EH (cell line): ENCODE data around the gene CCDC170.
A peak's percentile ranks its signal among the peaks of the same experiment; 100 is the strongest.
"Not testable (repeated sequence)": the region's sequence is repeated elsewhere in the genome, so short reads cannot be mapped to it uniquely, and the experiment has no call there.

Source experiments
- DNase-seq: peaks from one replicate; pipeline ENCODE4 v3.0.0-alpha.2; 2015; ENCODE audit warnings: low read depth

Gene CCDC170

GRCh38 chr6:151494235-151494935, 568 bp downstream of the CCDC170 start:
- DNase-seq: peak; percentile 36

DNA sequence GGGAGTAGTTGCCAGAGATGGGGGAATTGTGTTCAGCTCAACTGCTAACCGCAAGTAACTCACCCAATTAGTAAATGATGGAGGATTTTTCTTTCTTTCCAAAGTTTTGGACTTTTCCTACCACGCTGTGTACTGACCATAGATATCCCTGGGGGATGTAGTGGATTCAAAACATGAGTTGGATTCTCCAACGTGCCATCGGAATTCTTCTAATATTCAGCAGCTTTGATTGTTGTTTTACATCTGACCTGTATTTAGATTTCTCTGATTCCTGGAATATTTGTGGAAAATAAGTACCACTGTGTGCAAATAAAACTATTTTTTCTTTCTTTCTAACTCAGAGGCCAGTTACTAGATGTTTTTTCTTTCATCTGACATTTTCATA, 1.1 kb downstream of the CCDC170 start:
- DNase-seq: peak; percentile 40

- no peak for DNase-seq
These were observed 1.6 kb downstream of the CCDC170 start for GRCh38 chr6:151495380-151495779.

GRCh38 chr6:151497905-151498304, 4.1 kb downstream of the CCDC170 start:
- no peak for DNase-seq

GRCh38 chr6:151498327-151498726, 4.5 kb downstream of the CCDC170 start:
- no peak for DNase-seq

DNA sequence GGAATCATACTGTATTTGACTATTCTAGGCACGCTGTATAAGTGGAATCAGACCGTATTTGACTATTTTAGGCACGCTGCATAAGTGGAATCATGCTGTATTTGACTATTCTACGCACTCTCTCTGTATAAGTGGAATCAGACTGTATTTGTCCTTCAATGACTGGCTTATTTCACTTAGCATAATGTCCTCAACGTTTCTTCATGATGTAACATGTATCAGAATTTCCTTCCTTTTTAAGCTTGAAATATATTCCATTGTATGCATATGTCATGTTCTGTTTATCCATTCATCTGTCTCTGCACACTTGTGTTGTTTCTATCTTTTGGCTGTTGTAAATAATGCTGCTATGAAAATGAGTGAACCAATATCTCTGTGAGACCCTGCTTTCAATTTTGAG, 5.7 kb downstream of the CCDC170 start:
- no peak for DNase-seq

GRCh38 chr6:151501511-151502136, 7.8 kb downstream of the CCDC170 start:
- DNase-seq: no peak

GRCh38 chr6:151502499-151502898, 8.7 kb downstream of the CCDC170 start:
- peak; percentile 48 for DNase-seq

DNA sequence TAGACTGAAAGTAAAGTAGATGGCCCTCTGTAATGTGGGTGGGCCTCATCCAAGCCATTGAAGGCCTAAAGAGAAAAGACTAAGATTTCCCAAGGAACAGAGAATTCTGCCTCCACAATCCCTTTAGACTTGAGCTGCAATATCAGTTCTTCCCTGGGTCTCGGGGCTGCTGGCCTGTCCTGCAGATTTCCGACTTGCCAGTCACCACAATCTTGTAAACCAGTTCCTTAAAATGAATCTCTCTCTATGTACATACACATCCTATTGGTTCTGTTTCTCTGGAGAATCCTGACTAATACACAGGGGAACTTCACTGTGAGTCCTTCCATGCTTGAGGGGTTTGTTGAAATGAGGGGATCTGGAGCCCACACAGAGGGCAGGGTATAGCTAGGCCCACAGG, 12.9 kb downstream of the CCDC170 start:
- DNase-seq: no peak

GRCh38 chr6:151509048-151509447, 15.2 kb downstream of the CCDC170 start:
- DNase-seq: no peak

DNA sequence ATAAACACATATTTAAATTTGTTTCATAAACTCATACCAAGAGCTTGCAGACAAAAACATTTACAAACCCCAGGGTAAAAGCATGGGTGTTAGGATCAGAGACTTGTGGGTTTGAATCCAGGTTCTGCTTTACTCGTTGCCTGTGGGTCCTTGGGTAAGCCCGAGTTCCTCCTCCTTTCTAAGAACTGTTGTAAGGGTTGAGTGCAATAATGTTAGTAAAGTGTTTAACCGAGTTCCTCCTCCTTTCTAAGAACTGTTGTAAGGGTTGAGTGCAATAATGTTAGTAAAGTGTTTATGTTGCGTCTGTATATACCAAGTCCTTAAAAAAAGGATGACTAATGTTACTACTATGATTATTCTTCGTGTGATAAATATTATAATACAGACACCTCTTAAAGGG, 18.7 kb downstream of the CCDC170 start:
- DNase-seq: no peak

- no peak for DNase-seq
These were observed 20.3 kb downstream of the CCDC170 start for GRCh38 chr6:151514000-151514730.

DNA sequence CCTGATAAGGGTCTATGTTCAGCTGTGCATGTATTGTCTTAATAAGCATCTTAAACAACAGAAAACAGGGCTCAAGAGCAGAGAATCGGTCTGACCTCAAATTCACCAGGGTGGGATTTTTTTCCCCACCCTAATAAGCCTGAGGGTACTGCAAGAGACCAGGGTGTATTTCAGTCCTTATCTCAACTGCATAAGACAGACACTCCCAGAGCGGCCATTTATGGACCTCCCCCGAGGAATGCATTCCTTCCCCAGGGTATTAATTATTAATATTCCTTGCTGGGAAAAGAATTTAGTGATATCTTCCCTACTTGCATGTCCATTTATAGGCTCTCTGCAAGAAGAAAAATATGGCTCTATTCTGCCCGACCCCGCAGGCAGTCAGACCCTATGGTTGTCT, 25.2 kb downstream of the CCDC170 start:
- DNase-seq: not testable (repeated sequence)

DNA sequence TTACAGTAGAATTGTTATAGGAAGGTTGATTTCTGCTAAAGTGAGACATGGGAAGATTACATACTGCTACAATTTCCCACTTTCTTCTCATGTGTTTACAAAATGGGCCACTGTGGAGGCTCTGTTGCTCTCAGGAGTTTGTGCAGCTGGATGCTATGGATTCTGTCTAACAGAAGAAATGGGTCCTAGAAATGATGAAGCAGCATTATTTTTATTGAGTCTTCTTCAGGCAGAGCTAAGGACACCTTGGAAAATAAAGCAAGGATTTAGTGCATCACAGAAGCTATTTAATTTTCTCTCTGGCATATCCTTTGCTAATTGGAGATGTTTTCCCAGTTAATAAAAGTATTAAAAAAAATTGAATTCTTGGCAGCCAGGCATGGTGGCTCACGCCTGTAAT, 29.2 kb downstream of the CCDC170 start:
- DNase-seq: no peak

DNA sequence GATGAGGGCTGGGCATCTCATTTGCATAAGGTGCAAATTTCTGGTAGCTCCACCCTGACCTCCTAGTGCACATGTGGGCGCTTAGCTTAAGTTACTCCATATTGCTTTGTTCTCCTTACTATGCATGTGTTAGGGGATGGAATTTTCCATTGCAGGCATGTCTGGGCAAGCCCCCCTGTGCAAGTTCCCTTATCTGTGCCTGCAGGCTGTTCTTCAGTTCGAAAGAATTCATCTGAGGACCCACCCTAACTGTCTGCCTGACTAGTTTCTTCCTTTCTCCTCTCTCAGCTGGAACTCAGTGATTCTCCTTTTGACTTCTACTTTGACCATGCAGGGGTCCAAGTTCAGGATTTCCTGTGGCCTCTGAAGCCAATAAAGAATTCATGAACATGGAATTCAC, 30.2 kb downstream of the CCDC170 start:
- peak; percentile 4 for DNase-seq

DNA sequence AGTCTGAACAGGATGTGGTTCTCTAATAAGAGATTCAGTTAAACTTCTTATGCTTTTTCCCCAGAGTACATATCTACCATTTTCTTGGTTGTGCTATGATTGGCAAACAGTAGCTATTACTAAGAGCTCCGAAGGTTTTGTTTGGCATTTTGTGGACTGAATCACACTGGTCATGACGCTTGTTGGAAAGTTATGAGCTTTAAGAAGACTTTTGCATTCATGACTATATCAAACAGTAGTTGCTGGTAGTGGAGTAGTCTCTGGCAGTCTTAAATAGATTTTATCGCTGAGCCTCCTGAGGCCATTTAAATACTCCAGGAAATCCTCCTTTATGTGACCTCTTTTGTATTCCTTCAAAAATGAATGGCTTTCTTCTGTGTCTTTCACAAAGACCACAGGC, 40.8 kb downstream of the CCDC170 start:
- peak; percentile 11 for DNase-seq

DNA sequence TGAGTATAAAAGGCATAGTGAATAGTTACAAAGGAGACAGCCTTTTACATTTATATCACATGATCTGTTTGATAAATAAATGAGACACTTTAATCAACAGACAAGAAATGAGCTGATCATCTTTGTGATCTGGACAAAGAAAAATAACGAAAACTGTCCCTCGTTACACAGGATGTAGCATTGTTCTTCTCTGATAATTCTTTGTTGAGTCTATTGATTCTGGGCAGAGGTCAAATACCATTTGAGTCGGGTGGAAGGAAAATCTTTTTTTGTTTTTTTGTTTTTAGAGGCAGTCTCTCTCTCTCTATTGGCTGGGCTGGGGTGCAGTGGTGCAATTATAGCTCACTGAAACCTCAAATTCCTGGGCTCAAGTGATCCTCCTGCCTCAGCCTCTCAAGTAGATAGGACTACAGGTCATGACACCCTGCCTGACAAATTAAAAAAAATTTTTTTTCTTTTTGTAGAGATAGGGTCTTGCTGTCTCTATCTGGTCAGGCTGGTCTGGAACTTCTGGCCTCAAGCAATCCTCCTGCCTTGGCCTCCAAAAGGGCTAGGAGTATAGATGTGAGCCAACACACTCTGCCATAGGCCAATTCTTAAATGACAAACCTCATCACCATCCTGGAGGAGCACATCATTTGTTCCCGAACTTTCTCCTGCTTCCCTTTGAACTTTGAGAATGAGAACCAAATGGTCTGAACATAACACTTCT, 41.8 kb downstream of the CCDC170 start:
- peak; percentile 18 for DNase-seq

GRCh38 chr6:151536188-151536479, 42.3 kb downstream of the CCDC170 start:
- DNase-seq: no peak

- DNase-seq: no peak
These were observed 43.7 kb downstream of the CCDC170 start for GRCh38 chr6:151537556-151537955.

DNA sequence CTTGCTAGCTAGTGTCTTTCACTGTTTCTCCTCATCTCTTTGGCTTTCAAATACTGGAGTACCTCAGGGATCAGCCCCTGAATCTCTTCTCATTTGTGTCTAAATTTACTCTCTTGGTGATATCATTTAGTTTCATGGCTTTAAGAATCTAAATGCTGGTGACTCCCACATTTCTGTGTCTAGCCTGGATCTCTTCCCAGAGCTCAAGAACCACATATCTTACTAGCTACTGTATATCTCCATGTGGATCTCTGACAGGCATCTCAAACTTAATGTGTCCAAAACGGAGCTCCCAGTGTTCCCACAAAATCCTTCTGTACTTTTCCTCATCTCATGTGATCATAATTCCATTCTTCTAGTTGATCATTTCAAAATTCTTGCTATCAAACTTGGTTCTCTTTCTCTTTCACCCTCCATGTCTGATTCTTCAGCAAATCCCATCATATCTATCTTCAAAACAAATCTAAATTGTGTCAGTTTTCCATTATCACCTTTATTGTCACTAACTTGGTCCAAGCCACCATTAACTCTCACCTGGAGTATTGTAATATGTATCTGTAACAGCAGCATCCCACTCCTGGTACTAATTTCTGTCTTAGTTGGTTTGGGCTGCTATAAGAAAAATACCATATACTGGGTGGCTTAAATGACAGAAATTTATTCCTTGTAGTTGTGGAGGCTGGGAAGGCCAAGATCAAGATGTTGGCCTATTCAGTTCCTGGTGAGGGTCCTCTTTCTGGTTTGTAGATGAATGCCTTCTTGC, 45.9 kb downstream of the CCDC170 start:
- DNase-seq: peak; percentile 25

DNA sequence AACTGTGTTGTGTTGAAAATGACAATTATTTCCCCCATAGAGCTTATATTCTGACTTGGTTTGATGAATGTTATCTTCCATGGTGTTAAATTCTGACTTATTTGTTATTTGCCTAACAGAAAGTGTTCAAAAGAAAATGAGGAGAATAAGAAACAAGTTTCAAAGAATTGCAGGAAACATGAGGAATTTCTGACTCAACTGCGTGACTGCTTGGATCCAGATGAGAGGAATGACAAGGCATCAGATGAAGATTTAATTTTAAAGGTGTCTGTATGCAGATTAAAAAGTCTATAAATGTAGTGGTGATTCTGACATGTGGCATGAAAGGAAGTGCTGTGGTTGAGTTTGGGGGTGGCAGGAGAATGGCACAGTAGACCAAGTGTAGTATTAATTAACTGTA, 50.6 kb downstream of the CCDC170 start:
- no peak for DNase-seq

DNA sequence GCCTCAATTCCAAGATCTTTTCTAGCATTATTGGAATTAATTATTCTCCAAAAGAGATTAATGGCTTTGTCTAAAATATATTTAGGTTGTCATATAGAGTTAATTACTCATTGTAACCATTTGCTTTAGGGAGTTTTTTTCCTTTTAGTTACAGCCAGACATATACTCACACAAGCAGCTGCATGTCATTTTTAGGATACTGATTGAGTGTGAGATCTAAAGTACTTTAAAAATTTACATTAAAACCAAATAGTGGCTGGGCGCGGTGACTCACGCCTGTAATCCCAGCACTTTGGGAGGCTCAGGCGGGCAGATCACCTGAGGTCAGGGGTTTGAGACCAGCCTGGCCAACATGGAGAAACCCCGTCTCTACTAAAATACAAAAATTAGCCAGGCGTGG, 51.1 kb downstream of the CCDC170 start:
- not testable (repeated sequence) for DNase-seq
